HEK293 (cell line): ENCODE data around the gene FGFR4.

ENCODE experiments used
- ATF2 ChIP-seq: fragments of 450-650 bp; formaldehyde crosslinking; IDR thresholded peaks from 2 replicates; pipeline ENCODE4 v1.5.1; 2016; ENCODE audit warnings: missing biosample characterization, missing genetic modification characterization, low read depth
- CTCF ChIP-seq: fragments of 450-650 bp; formaldehyde crosslinking; IDR thresholded peaks from 2 replicates; pipeline ENCODE4 v1.5.1; 2016; ENCODE audit warnings: missing biosample characterization, missing genetic modification characterization
- ZNF140 ChIP-seq: fragments of 450-650 bp; formaldehyde crosslinking; IDR thresholded peaks from 2 replicates; pipeline ENCODE4 v1.5.1; 2016; ENCODE audit warnings: missing biosample characterization, missing genetic modification characterization

DNA sequence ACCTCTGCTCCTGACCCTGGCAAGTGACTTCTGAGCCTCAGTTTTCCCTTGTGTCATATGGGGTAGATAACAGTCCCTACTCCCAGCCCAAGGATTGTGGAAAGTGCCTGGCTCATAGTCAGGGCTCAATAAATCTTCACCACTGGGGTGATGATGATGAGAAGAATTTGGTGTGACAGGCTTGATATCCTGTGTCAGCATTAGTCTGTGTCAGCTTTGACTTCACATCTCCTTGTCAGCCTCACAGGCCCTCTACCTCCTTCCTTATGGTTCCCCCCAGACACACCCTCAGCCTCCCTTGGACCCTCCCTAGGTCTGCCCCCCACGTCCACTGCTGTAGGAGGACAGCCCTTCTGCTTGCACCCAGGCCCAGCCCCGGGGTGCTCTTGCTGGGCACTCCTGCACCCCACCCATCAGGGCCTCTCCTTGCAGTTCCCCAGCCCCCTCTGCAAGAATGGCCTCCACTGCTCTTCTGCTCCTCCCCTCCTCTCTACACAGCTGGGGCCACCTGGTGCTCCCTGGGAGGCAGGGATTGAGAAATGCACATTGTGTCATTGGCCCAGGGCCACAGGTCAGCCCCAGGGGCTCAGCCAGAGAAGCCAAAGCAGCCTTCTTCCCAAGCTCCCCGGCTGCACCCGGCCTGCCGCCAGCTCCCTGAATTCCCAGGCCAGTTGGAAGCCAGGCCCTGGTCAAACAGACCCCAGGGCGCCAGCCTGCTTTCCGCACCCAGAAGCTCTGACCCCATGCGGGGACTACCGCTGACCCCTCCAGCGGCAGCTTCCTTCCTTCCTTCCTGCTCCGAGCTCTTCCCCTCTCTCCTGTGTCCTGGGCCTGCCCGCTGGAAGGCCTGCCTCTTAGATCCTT lies 7.7 kb downstream of the FGFR4 start:
- TF ChIP-seq CTCF (no peak), ZNF140 (tag by site-specific recombination) (no peak), ATF2 (tag by site-specific recombination) (no peak)
